Neural progenitor cell (in vitro differentiated cells): ENCODE results near the gene GOLGA3. TPM values are rescaled to one million over a fixed set of nuclear protein-coding genes. Genes with fewer than 3 reads are reported as not detected.

Experiments
- DNase-seq: peaks from one replicate; pipeline ENCODE4 v3.0.0-alpha.2; 2016; ENCODE audit warnings: low spot score
- H2AFZ ChIP-seq: fragments of 200-600 bp; sonication (generic); replicated peaks from 2 replicates; pipeline ENCODE4 v1.6.1; 2016; ENCODE audit warnings: antibody characterized with exemption
- H3F3A ChIP-seq: fragments of 200-600 bp; sonication (generic); 2 replicates; pipeline ENCODE4 v1.6.1; 2016; ENCODE audit warnings: antibody characterized with exemption, low read depth
- H3K27ac ChIP-seq: fragments of 200-600 bp; sonication (generic); 2 replicates; pipeline ENCODE4 v1.5.1; 2016; ENCODE audit warnings: mild to moderate bottlenecking
- H3K27me3 ChIP-seq: fragments of 200-600 bp; sonication (generic); 2 replicates; pipeline ENCODE4 v1.6.1; 2016; ENCODE audit warnings: mild to moderate bottlenecking, moderate library complexity
- H3K36me3 ChIP-seq: fragments of 200-600 bp; sonication (generic); 2 replicates; pipeline ENCODE4 v1.5.1; 2016
- H3K4me1 ChIP-seq: fragments of 200-600 bp; sonication (generic); 2 replicates; pipeline ENCODE4 v1.6.1; 2016; ENCODE audit warnings: mixed run types
- H3K4me2 ChIP-seq: fragments of 200-600 bp; sonication (generic); 2 replicates; pipeline ENCODE4 v1.6.1; 2016
- H3K4me3 ChIP-seq: fragments of 200-600 bp; sonication (generic); 2 replicates; pipeline ENCODE4 v1.5.1; 2016
- H3K79me2 ChIP-seq: fragments of 200-600 bp; sonication (generic); 2 replicates; pipeline ENCODE4 v1.6.1; 2016; ENCODE audit warnings: low read depth
- H3K9ac ChIP-seq: fragments of 200-600 bp; sonication (generic); 2 replicates; pipeline ENCODE4 v1.6.1; 2016
- H3K9me3 ChIP-seq: fragments of 200-600 bp; sonication (generic); 2 replicates; pipeline ENCODE4 v1.5.1; 2016; ENCODE audit warnings: low read depth
- H4K20me1 ChIP-seq: fragments of 200-600 bp; sonication (generic); 2 replicates; pipeline ENCODE4 v1.6.1; 2016; ENCODE audit warnings: low read depth
- H3K27ac Mint-ChIP-seq: 3 replicates; pipeline ENCODE4 v1.8.0; 2021; ENCODE audit warnings: mixed read lengths
- H3K27me3 Mint-ChIP-seq: 2 replicates; pipeline ENCODE4 v1.8.0; 2022; ENCODE audit warnings: low read depth, mild to moderate bottlenecking, inconsistent platforms, moderate library complexity, mixed read lengths; ENCODE audit not compliant: insufficient read depth
- H3K36me3 Mint-ChIP-seq: 3 replicates; pipeline ENCODE4 v1.8.0; 2021; ENCODE audit warnings: mixed read lengths
- H3K4me1 Mint-ChIP-seq: 3 replicates; pipeline ENCODE4 v1.8.0; 2021; ENCODE audit warnings: mixed read lengths
- H3K4me3 Mint-ChIP-seq: 3 replicates; pipeline ENCODE4 v1.8.0; 2021; ENCODE audit warnings: mild to moderate bottlenecking, moderate library complexity, mixed read lengths
- H3K9me3 Mint-ChIP-seq: 3 replicates; pipeline ENCODE4 v1.8.0; 2020; ENCODE audit warnings: mixed read lengths
- EZH2 ChIP-seq: fragments of 200-600 bp; sonication (generic); IDR thresholded peaks from 2 replicates; pipeline ENCODE4 v1.6.1; 2017; ENCODE audit warnings: antibody characterized with exemption, mild to moderate bottlenecking, moderate library complexity
- EZH2phosphoT487 ChIP-seq: fragments of 200-600 bp; sonication (generic); IDR thresholded peaks from 2 replicates; pipeline ENCODE4 v1.6.1; 2017; ENCODE audit warnings: antibody characterized with exemption
- total RNA-seq: library from RNA; depleted of rRNA; stranded (reverse); fragments of >200 nt; gene quantifications from 2 replicates; pipeline ENCODE4 v1.2.3, GENCODE V29; 2015; ENCODE audit warnings: low replicate concordance
- TF ChIP-seq, protein P1 (sequence below): fragments of 200-600 bp; sonication (generic); IDR thresholded peaks from 2 replicates; pipeline ENCODE4 v1.5.1; 2017; ENCODE audit warnings: antibody characterized with exemption, mild to moderate bottlenecking

Gene GOLGA3
- total RNA-seq, 1 donor from 2014 or later, result 8.5 TPM

DNA sequence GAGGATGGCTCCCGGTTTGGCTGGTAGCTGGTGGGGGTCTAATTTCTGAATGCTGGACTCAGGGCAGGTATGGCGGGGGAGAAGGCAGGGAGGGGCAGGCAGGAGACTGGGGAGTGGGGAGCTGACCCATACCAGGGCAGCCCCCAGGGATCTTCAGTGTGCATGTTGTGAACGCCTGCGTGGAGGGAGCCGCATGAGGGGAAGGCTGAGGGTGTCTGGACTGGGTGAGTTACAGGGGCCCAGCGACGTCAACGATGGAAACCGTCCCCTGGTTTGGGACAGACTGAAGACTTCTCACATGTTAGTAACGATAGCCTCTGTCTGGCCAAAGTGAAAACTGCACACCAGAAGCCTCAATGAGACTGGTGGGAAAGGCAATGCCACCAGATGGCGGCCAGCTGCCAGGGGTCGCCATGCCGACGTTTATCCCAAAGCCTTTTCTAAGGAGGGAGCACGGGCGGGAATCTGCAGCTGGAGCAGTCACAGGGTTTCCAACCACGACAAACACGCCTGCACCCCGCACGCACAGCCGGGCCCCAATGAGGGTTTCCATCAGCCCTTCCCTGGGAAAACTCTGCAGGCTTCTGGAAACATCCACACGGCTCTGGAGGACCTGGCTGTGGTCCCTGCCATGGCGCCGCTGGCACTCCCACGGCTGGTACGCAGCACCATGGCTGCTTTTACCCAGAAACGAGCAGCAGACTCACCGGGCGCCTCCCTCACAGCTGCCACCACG lies 104.0 kb downstream of the GOLGA3 start:
- no peak for TF ChIP-seq EZH2phosphoT487
- no peak for TF ChIP-seq EZH2
- TF ChIP-seq, protein P1, sequence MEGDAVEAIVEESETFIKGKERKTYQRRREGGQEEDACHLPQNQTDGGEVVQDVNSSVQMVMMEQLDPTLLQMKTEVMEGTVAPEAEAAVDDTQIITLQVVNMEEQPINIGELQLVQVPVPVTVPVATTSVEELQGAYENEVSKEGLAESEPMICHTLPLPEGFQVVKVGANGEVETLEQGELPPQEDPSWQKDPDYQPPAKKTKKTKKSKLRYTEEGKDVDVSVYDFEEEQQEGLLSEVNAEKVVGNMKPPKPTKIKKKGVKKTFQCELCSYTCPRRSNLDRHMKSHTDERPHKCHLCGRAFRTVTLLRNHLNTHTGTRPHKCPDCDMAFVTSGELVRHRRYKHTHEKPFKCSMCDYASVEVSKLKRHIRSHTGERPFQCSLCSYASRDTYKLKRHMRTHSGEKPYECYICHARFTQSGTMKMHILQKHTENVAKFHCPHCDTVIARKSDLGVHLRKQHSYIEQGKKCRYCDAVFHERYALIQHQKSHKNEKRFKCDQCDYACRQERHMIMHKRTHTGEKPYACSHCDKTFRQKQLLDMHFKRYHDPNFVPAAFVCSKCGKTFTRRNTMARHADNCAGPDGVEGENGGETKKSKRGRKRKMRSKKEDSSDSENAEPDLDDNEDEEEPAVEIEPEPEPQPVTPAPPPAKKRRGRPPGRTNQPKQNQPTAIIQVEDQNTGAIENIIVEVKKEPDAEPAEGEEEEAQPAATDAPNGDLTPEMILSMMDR, result no peak
- H3K27me3 Mint-ChIP-seq, result peaks cover 7% of the 10 kb centered on the region
- Histone ChIP-seq H3K36me3 (no peaks in the 10 kb centered on the region), H4K20me1 (no peaks in the 10 kb centered on the region), H3K27ac (peak overlapping the region; percentile 58), H3K4me3 (no peak overlapping the region), H3K9ac (no peak overlapping the region), H3K9me3 (no peaks in the 10 kb centered on the region), H2AFZ (no peak overlapping the region), H3F3A (peaks cover 2% of the 10 kb centered on the region), H3K4me2 (no peak overlapping the region), H3K79me2 (no peaks in the 10 kb centered on the region), H3K27me3 (no peaks in the 10 kb centered on the region), H3K4me1 (no peaks in the 10 kb centered on the region)
- peaks cover 41% of the 10 kb centered on the region for H3K36me3 Mint-ChIP-seq
- no peak overlapping the region for H3K27ac Mint-ChIP-seq
- H3K4me1 Mint-ChIP-seq, result no peaks in the 10 kb centered on the region
- H3K4me3 Mint-ChIP-seq, result no peak overlapping the region
- DNase-seq, result no peak
- peaks cover 1% of the 10 kb centered on the region for H3K9me3 Mint-ChIP-seq

DNA sequence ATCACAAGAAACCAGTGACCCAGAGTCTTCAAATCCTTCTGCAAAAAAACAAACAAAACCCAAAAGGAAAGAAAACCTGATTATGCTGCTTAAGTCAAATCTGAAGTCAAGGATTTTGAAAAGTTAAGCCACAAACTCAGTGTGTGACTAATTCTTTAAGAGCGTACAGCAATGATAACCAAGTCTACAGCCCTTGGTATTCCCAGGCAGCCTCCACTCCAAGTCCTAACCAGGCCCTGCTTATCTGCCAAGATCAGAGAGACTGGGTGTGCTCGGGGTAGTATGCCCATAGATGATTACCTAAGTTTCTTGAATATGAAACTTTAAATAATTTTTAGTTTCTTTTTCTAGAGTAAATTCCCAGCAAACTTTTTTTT lies 104.9 kb downstream of the GOLGA3 start:
- Mint-ChIP-seq H3K9me3 (no peaks in the 10 kb centered on the region), H3K4me3 (no peak overlapping the region), H3K36me3 (peaks cover 40% of the 10 kb centered on the region), H3K27me3 (peaks cover 7% of the 10 kb centered on the region), H3K4me1 (no peaks in the 10 kb centered on the region), H3K27ac (no peak overlapping the region)
- Histone ChIP-seq H3K79me2 (no peaks in the 10 kb centered on the region), H3K9ac (no peak overlapping the region), H3K4me3 (no peak overlapping the region), H3F3A (no peaks in the 10 kb centered on the region), H3K36me3 (no peaks in the 10 kb centered on the region), H3K4me2 (no peak overlapping the region), H3K27ac (no peak overlapping the region), H3K27me3 (no peaks in the 10 kb centered on the region), H4K20me1 (no peaks in the 10 kb centered on the region), H3K9me3 (no peaks in the 10 kb centered on the region), H3K4me1 (no peaks in the 10 kb centered on the region), H2AFZ (no peak overlapping the region)
- no peak for DNase-seq
- TF ChIP-seq, protein P1, result no peak
- TF ChIP-seq EZH2phosphoT487, result no peak
- no peak for TF ChIP-seq EZH2

DNA sequence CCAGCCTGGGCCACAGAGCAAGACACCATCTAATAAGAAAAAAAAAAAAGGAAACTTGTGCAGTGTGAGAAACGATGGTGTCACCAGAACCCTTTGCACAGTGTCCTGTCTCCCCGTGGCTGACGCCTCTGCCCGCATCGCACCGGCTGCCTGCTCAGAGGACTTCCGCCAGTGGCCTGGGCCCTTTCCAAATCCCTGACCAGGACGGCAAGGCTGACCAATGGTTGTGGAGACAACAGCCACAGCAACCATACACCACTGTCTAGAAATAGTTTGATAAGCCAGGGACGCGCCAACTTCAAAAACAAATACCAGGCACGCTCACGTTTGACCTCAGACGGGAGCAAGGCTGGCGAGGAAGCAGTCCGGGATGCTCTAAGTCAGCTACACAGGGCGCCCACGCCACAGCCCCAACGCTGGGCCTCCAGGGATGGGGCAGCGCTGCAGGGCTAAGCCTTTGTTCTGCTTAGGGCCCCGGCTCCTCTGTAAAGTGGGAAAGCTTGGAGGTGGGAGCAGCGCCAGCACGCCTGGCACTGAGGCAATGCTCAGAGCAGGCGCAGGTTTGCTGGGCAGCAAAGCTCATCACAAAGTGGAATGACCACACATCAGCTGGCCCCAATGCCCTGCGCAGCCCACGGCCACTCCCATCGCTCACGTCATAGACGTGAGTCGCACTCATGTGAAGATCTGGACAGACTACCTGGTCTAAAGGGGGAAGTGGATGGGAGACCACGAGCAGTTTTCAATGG lies 105.5 kb downstream of the GOLGA3 start:
- H3F3A ChIP-seq, result no peaks in the 10 kb centered on the region
- no peaks in the 10 kb centered on the region for H3K9me3 ChIP-seq
- H3K4me2 ChIP-seq, result no peak overlapping the region
- H3K4me3 ChIP-seq, result no peak overlapping the region
- TF ChIP-seq EZH2phosphoT487, result no peak
- TF ChIP-seq, protein P1, result no peak
- TF ChIP-seq EZH2, result no peak
- no peaks in the 10 kb centered on the region for H3K4me1 ChIP-seq
- H3K27me3 ChIP-seq, result no peaks in the 10 kb centered on the region
- H3K4me3 Mint-ChIP-seq, result no peak overlapping the region
- no peaks in the 10 kb centered on the region for H3K9me3 Mint-ChIP-seq
- no peak overlapping the region for H2AFZ ChIP-seq
- H3K9ac ChIP-seq, result no peak overlapping the region
- H3K36me3 ChIP-seq, result no peaks in the 10 kb centered on the region
- no peak for DNase-seq
- no peaks in the 10 kb centered on the region for H3K4me1 Mint-ChIP-seq
- H3K27ac ChIP-seq, result no peak overlapping the region
- no peak overlapping the region for H3K27ac Mint-ChIP-seq
- peaks cover 35% of the 10 kb centered on the region for H3K36me3 Mint-ChIP-seq
- H3K79me2 ChIP-seq, result no peaks in the 10 kb centered on the region
- peaks cover 9% of the 10 kb centered on the region for H3K27me3 Mint-ChIP-seq
- no peaks in the 10 kb centered on the region for H4K20me1 ChIP-seq
